Hepatocyte (in vitro differentiated cells): Measurements from ENCODE around the gene SETDB2. TPM values are rescaled to one million over a fixed set of nuclear protein-coding genes. Genes with fewer than 3 reads are reported as not detected.

Source experiments
- DNase-seq: peaks from one replicate; pipeline ENCODE4 v3.0.0-alpha.2; 2016; ENCODE audit warnings: low spot score
- H2AFZ ChIP-seq: fragments of 200-600 bp; sonication (generic); 2 replicates; pipeline ENCODE4 v1.6.0; 2016; ENCODE audit warnings: antibody characterized with exemption, mild to moderate bottlenecking
- H3K27ac ChIP-seq: fragments of 200-600 bp; sonication (generic); 2 replicates; pipeline ENCODE4 v1.5.1; 2016; ENCODE audit warnings: mild to moderate bottlenecking
- H3K27me3 ChIP-seq: fragments of 200-600 bp; sonication (generic); 2 replicates; pipeline ENCODE4 v1.6.1; 2016
- H3K36me3 ChIP-seq: fragments of 200-600 bp; sonication (generic); replicated peaks from 2 replicates; pipeline ENCODE4 v1.5.1; 2016; ENCODE audit warnings: low read depth; ENCODE audit not compliant: insufficient read depth
- H3K4me1 ChIP-seq: fragments of 200-600 bp; sonication (generic); 2 replicates; pipeline ENCODE4 v1.5.1; 2016; ENCODE audit warnings: mild to moderate bottlenecking, moderate library complexity; ENCODE audit not compliant: insufficient read depth
- H3K4me2 ChIP-seq: fragments of 200-600 bp; sonication (generic); 2 replicates; pipeline ENCODE4 v1.6.0; 2016
- H3K4me3 ChIP-seq: fragments of 200-600 bp; sonication (generic); 2 replicates; pipeline ENCODE4 v1.5.1; 2016; ENCODE audit warnings: mild to moderate bottlenecking
- H3K79me2 ChIP-seq: fragments of 200-600 bp; sonication (generic); 2 replicates; pipeline ENCODE4 v1.6.0; 2017; ENCODE audit warnings: mild to moderate bottlenecking
- H3K9me2 ChIP-seq: fragments of 200-600 bp; sonication (generic); replicated peaks from 2 replicates; pipeline ENCODE4 v1.6.0; 2017; ENCODE audit warnings: mild to moderate bottlenecking; ENCODE audit not compliant: insufficient read depth
- H3K9me3 ChIP-seq: fragments of 200-600 bp; sonication (generic); 2 replicates; pipeline ENCODE4 v1.5.1; 2016; ENCODE audit warnings: low read depth, mild to moderate bottlenecking
- H4K20me1 ChIP-seq: fragments of 200-600 bp; sonication (generic); 2 replicates; pipeline ENCODE4 v1.6.0; 2016; ENCODE audit warnings: mild to moderate bottlenecking; ENCODE audit not compliant: insufficient read depth, poor library complexity, severe bottlenecking
- CTCF ChIP-seq: fragments of 200-600 bp; sonication (generic); IDR thresholded peaks from 2 replicates; pipeline ENCODE4 v1.5.1; 2016; ENCODE audit warnings: antibody characterized with exemption, mild to moderate bottlenecking; ENCODE audit not compliant: poor library complexity
- EZH2 ChIP-seq: fragments of 200-600 bp; sonication (generic); IDR thresholded peaks from 2 replicates; pipeline ENCODE4 v1.6.1; 2016; ENCODE audit warnings: antibody characterized with exemption, mild to moderate bottlenecking, borderline replicate concordance
- EZH2phosphoT487 ChIP-seq: fragments of 200-600 bp; sonication (generic); IDR thresholded peaks from one replicate; pipeline ENCODE4 v1.6.1; 2018; ENCODE audit warnings: antibody characterized with exemption, mild to moderate bottlenecking, low read depth, moderate library complexity; ENCODE audit not compliant: unreplicated experiment, severe bottlenecking
- WGBS: methylation state at CpG from one replicate; pipeline ENCODE4 v1.1.6; 2016; ENCODE audit warnings: low lambda C conversion rate; ENCODE audit errors: missing lambda C conversion rate; 5-methylcytosine and 5-hydroxymethylcytosine counted together
- polyA plus RNA-seq: library from polyadenylated mRNA; unstranded; fragments of >200 nt; fragmentation: Nextera tagmentation; extraction: Ambion mirVana; gene quantifications from 2 replicates; pipeline ENCODE4 v1.2.1, GENCODE V29; 2016
- total RNA-seq: library from RNA; depleted of rRNA; stranded (reverse); fragments of >200 nt; gene quantifications from 2 replicates; pipeline ENCODE4 v1.2.3, GENCODE V29; 2014

SETDB2 gene
- total and polyA plus RNA-seq, 2 experiments from 2014 or later = 8.9 to 14.5 TPM

DNA sequence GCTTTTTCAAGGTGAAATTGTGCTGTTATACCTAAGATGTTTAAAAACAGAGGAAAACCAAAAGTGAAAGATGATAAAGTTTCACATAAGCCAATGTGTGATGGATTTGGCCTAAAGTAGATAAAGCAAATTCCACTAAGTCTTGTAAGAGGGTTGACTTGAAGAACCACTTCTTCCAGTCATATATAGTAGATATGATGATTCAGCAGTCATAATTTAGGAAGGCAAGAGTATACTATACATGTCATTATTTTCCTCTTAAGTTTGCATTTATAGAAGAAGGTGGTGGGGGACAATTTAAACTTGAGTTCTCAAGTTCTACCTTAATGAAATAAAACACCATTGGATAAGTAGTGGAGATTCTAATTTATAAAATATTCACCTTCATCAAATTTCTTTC, 88.9 kb downstream of the SETDB2 start:
- H3K27ac ChIP-seq = no peak overlapping the region
- no peaks in the 10 kb centered on the region for H3K36me3 ChIP-seq

GRCh38 chr13:49533591-49534269, 89.7 kb downstream of the SETDB2 start:
- Histone ChIP-seq H3K9me3 (no peaks in the 10 kb centered on the region), H2AFZ (no peak overlapping the region), H3K4me2 (no peak overlapping the region), H3K9me2 (no peaks in the 10 kb centered on the region), H4K20me1 (no peaks in the 10 kb centered on the region), H3K79me2 (no peaks in the 10 kb centered on the region), H3K4me3 (no peak overlapping the region), H3K27ac (no peak overlapping the region), H3K36me3 (no peaks in the 10 kb centered on the region), H3K4me1 (no peaks in the 10 kb centered on the region), H3K27me3 (no peaks in the 10 kb centered on the region)
- no peak for TF ChIP-seq EZH2phosphoT487
- no peak for DNase-seq
- 93% methylated on average over 7 of the region's 7 CpGs for WGBS

More for the DNA sequence above, 88.9 kb downstream of the SETDB2 start:
- H3K4me3 ChIP-seq = no peak overlapping the region
- H2AFZ ChIP-seq = no peak overlapping the region
- H4K20me1 ChIP-seq = no peaks in the 10 kb centered on the region
- no peaks in the 10 kb centered on the region for H3K4me1 ChIP-seq
- no peaks in the 10 kb centered on the region for H3K9me2 ChIP-seq
- H3K4me2 ChIP-seq = no peak overlapping the region
- no peaks in the 10 kb centered on the region for H3K79me2 ChIP-seq
- TF ChIP-seq EZH2phosphoT487 (no peak), CTCF (no peak), EZH2 (no peak)
- H3K9me3 ChIP-seq = no peaks in the 10 kb centered on the region
- H3K27me3 ChIP-seq = no peaks in the 10 kb centered on the region
- no peak for DNase-seq

GRCh38 chr13:49536144-49536873, 92.2 kb downstream of the SETDB2 start:
- WGBS = 91% methylated on average over 7 of the region's 7 CpGs
- Histone ChIP-seq H3K36me3 (no peaks in the 10 kb centered on the region), H3K4me2 (no peak overlapping the region), H3K79me2 (no peaks in the 10 kb centered on the region), H3K27me3 (no peaks in the 10 kb centered on the region), H4K20me1 (no peaks in the 10 kb centered on the region), H3K4me1 (no peaks in the 10 kb centered on the region), H3K4me3 (no peak overlapping the region), H3K27ac (no peak overlapping the region), H3K9me3 (no peaks in the 10 kb centered on the region), H2AFZ (no peak overlapping the region), H3K9me2 (no peaks in the 10 kb centered on the region)
- DNase-seq = no peak
- TF ChIP-seq EZH2phosphoT487 = no peak

GRCh38 chr13:49538404-49538803, 94.3 kb downstream of the SETDB2 start:
- 96% methylated on average over 2 of the region's 2 CpGs for WGBS
- Histone ChIP-seq H2AFZ (no peak overlapping the region), H3K79me2 (no peaks in the 10 kb centered on the region), H3K27ac (no peak overlapping the region), H3K27me3 (no peaks in the 10 kb centered on the region), H3K4me3 (no peak overlapping the region), H4K20me1 (no peaks in the 10 kb centered on the region), H3K9me3 (no peaks in the 10 kb centered on the region), H3K36me3 (no peaks in the 10 kb centered on the region), H3K4me1 (no peaks in the 10 kb centered on the region), H3K9me2 (no peaks in the 10 kb centered on the region), H3K4me2 (no peak overlapping the region)
- DNase-seq = no peak
- TF ChIP-seq EZH2 (no peak), EZH2phosphoT487 (no peak), CTCF (no peak)
